Chondrocyte (in vitro differentiated cells): ENCODE data around the gene NSFL1C. TPM values are rescaled to one million over a fixed set of nuclear protein-coding genes. Genes with fewer than 3 reads are reported as not detected.
A peak's percentile ranks its signal among the peaks of the same experiment; 100 is the strongest.

Source experiments
- DNase-seq: peaks from one replicate; pipeline ENCODE4 v3.0.0; 2021; ENCODE audit warnings: mixed read lengths, low spot score
- H3K27ac Mint-ChIP-seq: one replicate; pipeline ENCODE4 v1.8.0; 2021; ENCODE audit warnings: mild to moderate bottlenecking, moderate library complexity, mixed read lengths; ENCODE audit not compliant: unreplicated experiment
- H3K27me3 Mint-ChIP-seq: 2 replicates; pipeline ENCODE4 v1.8.0; 2021; ENCODE audit warnings: low read depth, mixed read lengths
- H3K36me3 Mint-ChIP-seq: 2 replicates; pipeline ENCODE4 v1.8.0; 2021; ENCODE audit warnings: low read depth, mixed read lengths
- H3K4me1 Mint-ChIP-seq: 2 replicates; pipeline ENCODE4 v1.8.0; 2021; ENCODE audit warnings: low read depth, mild to moderate bottlenecking, mixed read lengths
- H3K4me3 Mint-ChIP-seq: one replicate; pipeline ENCODE4 v1.8.0; 2021; ENCODE audit warnings: mild to moderate bottlenecking, moderate library complexity, mixed read lengths; ENCODE audit not compliant: unreplicated experiment
- H3K9me3 Mint-ChIP-seq: 2 replicates; pipeline ENCODE4 v1.8.0; 2021; ENCODE audit warnings: low read depth, mixed read lengths
- CTCF ChIP-seq: fragments of 200-600 bp; sonication (generic); IDR thresholded peaks from 2 replicates; pipeline ENCODE4 v1.5.0; 2021; ENCODE audit warnings: antibody characterized with exemption, mild to moderate bottlenecking, moderate library complexity
- total RNA-seq: library from RNA; stranded (reverse); gene quantifications from 3 replicates; pipeline ENCODE4 v1.2.1, GENCODE V29; 2021

NSFL1C gene
- total RNA-seq, 1 donor from 2014 or later = 75.3 TPM

- no peak overlapping the region for H3K27ac Mint-ChIP-seq
- no peak overlapping the region for H3K4me3 Mint-ChIP-seq
- DNase-seq = no peak
- H3K9me3 Mint-ChIP-seq = no peaks in the 10 kb centered on the region
- peaks cover 35% of the 10 kb centered on the region for H3K4me1 Mint-ChIP-seq
- H3K36me3 Mint-ChIP-seq = peaks cover 6% of the 10 kb centered on the region
- TF ChIP-seq CTCF = no peak
- H3K27me3 Mint-ChIP-seq = no peaks in the 10 kb centered on the region
Measured at GRCh38 chr20:1462834-1463233, 3.8 kb downstream of the NSFL1C start.

- no peak for DNase-seq
- TF ChIP-seq CTCF = no peak
- no peaks in the 10 kb centered on the region for H3K27me3 Mint-ChIP-seq
- H3K9me3 Mint-ChIP-seq = no peaks in the 10 kb centered on the region
- peaks cover 39% of the 10 kb centered on the region for H3K4me1 Mint-ChIP-seq
- peaks cover 12% of the 10 kb centered on the region for H3K36me3 Mint-ChIP-seq
- H3K27ac Mint-ChIP-seq = peak overlapping the region; percentile 46
- H3K4me3 Mint-ChIP-seq = no peak overlapping the region
Measured at GRCh38 chr20:1462001-1462400, 4.6 kb downstream of the NSFL1C start.

GRCh38 chr20:1460275-1460674, 6.4 kb downstream of the NSFL1C start:
- Mint-ChIP-seq H3K4me3 (no peak overlapping the region), H3K4me1 (peaks cover 47% of the 10 kb centered on the region), H3K27me3 (no peaks in the 10 kb centered on the region), H3K36me3 (peaks cover 12% of the 10 kb centered on the region), H3K9me3 (no peaks in the 10 kb centered on the region), H3K27ac (no peak overlapping the region)
- TF ChIP-seq CTCF = no peak
- no peak for DNase-seq

- H3K9me3 Mint-ChIP-seq = no peaks in the 10 kb centered on the region
- no peak for TF ChIP-seq CTCF
- no peaks in the 10 kb centered on the region for H3K27me3 Mint-ChIP-seq
- DNase-seq = no peak
- H3K27ac Mint-ChIP-seq = peak overlapping the region; percentile 62
- H3K36me3 Mint-ChIP-seq = peaks cover 29% of the 10 kb centered on the region
- H3K4me1 Mint-ChIP-seq = peaks cover 33% of the 10 kb centered on the region
- no peak overlapping the region for H3K4me3 Mint-ChIP-seq
Measured at GRCh38 chr20:1457992-1458391, 8.7 kb downstream of the NSFL1C start.

- no peak for DNase-seq
- Mint-ChIP-seq H3K27ac (peak overlapping the region; percentile 98), H3K36me3 (peaks cover 41% of the 10 kb centered on the region), H3K4me1 (peaks cover 27% of the 10 kb centered on the region), H3K4me3 (peak overlapping the region; percentile 54), H3K27me3 (no peaks in the 10 kb centered on the region), H3K9me3 (no peaks in the 10 kb centered on the region)
- TF ChIP-seq CTCF = no peak
Measured at GRCh38 chr20:1456300-1456699, 10.3 kb downstream of the NSFL1C start.
